Kidney (tissue), 14 donors: ENCODE results near the gene CCDC68. TPM values are rescaled to one million over a fixed set of nuclear protein-coding genes. Genes with fewer than 3 reads are reported as not detected.

ENCODE experiments used
- DNase-seq, 5 donors: peaks; one replicate each; pipeline ENCODE4 v3.0.0-alpha.2; 2013 to 2020
- FAIRE-seq: peaks from 2 replicates; lab custom pipeline; 2012; peaks lifted over from hg19 to GRCh38; lab: Jason Lieb, UNC
- H3K27ac ChIP-seq, 2 donors: one replicate each; pipeline ENCODE4 v1.7.0; 2013; ENCODE audit warnings: low read depth in 2 of 2, low read length in 2 of 2, inconsistent platforms in 1 of 2
- H3K27me3 ChIP-seq: one replicate; pipeline ENCODE4 v1.7.1; 2013; ENCODE audit warnings: low read length, inconsistent platforms; ENCODE audit not compliant: control insufficient read depth, insufficient read depth
- H3K36me3 ChIP-seq, 3 donors: one replicate each; pipeline versions ENCODE4 v1.7.0 to v1.7.1; 2013; ENCODE audit warnings: low read length in 3 of 3, control low read depth in 1 of 3, inconsistent platforms in 1 of 3; ENCODE audit not compliant: insufficient read depth in 3 of 3, control insufficient read depth in 2 of 3
- H3K4me1 ChIP-seq, 3 donors: one replicate each; pipeline versions ENCODE4 v1.7.0 to v1.7.1; 2013; ENCODE audit warnings: low read length in 3 of 3, inconsistent platforms in 1 of 3, low read depth in 1 of 3; ENCODE audit not compliant: control insufficient read depth in 2 of 3, insufficient read depth in 2 of 3
- H3K4me3 ChIP-seq, 3 donors: one replicate each; pipeline versions ENCODE4 v1.7.0 to v1.8.1; 2013; ENCODE audit warnings: low read length in 3 of 3, control low read depth in 1 of 3, inconsistent platforms in 1 of 3
- H3K9ac ChIP-seq, 3 donors: one replicate each; pipeline versions ENCODE4 v1.7.0 to v1.7.1; 2013; ENCODE audit warnings: low read length in 3 of 3, control low read depth in 1 of 3, inconsistent platforms in 1 of 3
- H3K9me3 ChIP-seq, 3 donors: one replicate each; pipeline versions ENCODE4 v1.7.0 to v1.7.1; 2013; ENCODE audit warnings: low read length in 3 of 3, control low read depth in 1 of 3, inconsistent platforms in 1 of 3; ENCODE audit not compliant: control insufficient read depth in 2 of 3, insufficient read depth in 1 of 3
- CTCF ChIP-seq: IDR thresholded peaks from 3 replicates; pipeline ENCODE4 v1.5.1; 2012; ENCODE audit warnings: mild to moderate bottlenecking, moderate library complexity, borderline replicate concordance; ENCODE audit not compliant: insufficient read depth; ENCODE audit errors: extremely low read depth
- intact Hi-C: fragments of 100-400 bp; cut with DNase I; formaldehyde crosslinking; loops from one replicate; pipeline ENCODE4 v1.11.1; 2022
- polyA plus RNA-seq: library from polyadenylated mRNA; stranded (reverse); fragments of 350-450 nt; fragmentation: Illumina TruSeq; extraction: RNeasy Lipid Tissue Mini Kit (QIAGEN cat#74804); gene quantifications from one replicate; pipeline ENCODE4 v1.2.3, GENCODE V29; 2014; ENCODE audit warnings: low read depth, low replicate concordance; ENCODE audit not compliant: insufficient read depth
- total RNA-seq: library from RNA; stranded (reverse); fragmentation: NEBNext Ultra II Directional; extraction: Animal tissue kit (Norgen Biotek cat#: 25700); gene quantifications from one replicate; pipeline ENCODE4 v1.2.1, GENCODE V29; 2021
- donor health status: control.
- donor health status: control.
- donor health status: control.
- donor health status: control.
- donor health status: control.
- donor health status: DM: yes; HTN: yes; CAD: no.
- donor health status: Normal renal cell carcinoma (clear cell type).

Gene CCDC68
- total and polyA plus RNA-seq, 2 donors from 2014 or later = 2.6 to 6.1 TPM

GRCh38 chr18:54888378-54888777 is 70.9 kb downstream of the CCDC68 start:
- no peak for TF ChIP-seq CTCF
- Histone ChIP-seq H3K9ac (no peak overlapping the region), H3K36me3 (no peaks in the 10 kb centered on the region), H3K9me3 (no peaks in the 10 kb centered on the region), H3K27me3 (no peaks in the 10 kb centered on the region), H3K27ac (no peak overlapping the region), H3K4me3 (no peak overlapping the region), H3K4me1 (no peaks in the 10 kb centered on the region)
- no peak for DNase-seq
- no peak for FAIRE-seq
- intact Hi-C loops = no loop called here

GRCh38 chr18:54883816-54884604 is 75.3 kb downstream of the CCDC68 start:
- Histone ChIP-seq H3K27ac (no peak overlapping the region), H3K4me3 (no peak overlapping the region), H3K4me1 (no peaks in the 10 kb centered on the region), H3K9me3 (no peaks in the 10 kb centered on the region), H3K9ac (no peak overlapping the region), H3K36me3 (no peaks in the 10 kb centered on the region), H3K27me3 (no peaks in the 10 kb centered on the region)
- FAIRE-seq (no peak), DNase-seq (no peak)
- intact Hi-C loops = no loop called here
- no peak for TF ChIP-seq CTCF

GRCh38 chr18:54882318-54882717 is 76.9 kb downstream of the CCDC68 start:
- no peak for DNase-seq
- intact Hi-C loops = no loop called here
- Histone ChIP-seq H3K9ac (no peak overlapping the region), H3K4me3 (no peak overlapping the region), H3K9me3 (no peaks in the 10 kb centered on the region), H3K36me3 (no peaks in the 10 kb centered on the region), H3K4me1 (no peaks in the 10 kb centered on the region), H3K27ac (no peak overlapping the region), H3K27me3 (no peaks in the 10 kb centered on the region)
- no peak for TF ChIP-seq CTCF
- FAIRE-seq = no peak
